Astrocyte (in vitro differentiated cells and primary cell): ENCODE measurements around the gene AIFM1. TPM values are rescaled to one million over a fixed set of nuclear protein-coding genes. Genes with fewer than 3 reads are reported as not detected.

Experiments
- DNase-seq: peaks from one replicate; pipeline ENCODE4 v3.0.0-alpha.2; 2010; ENCODE audit warnings: low read depth
- FAIRE-seq: peaks from 2 replicates; lab custom pipeline; 2011; peaks lifted over from hg19 to GRCh38; lab: Jason Lieb, UNC
- H2AFZ ChIP-seq: 2 replicates; pipeline ENCODE4 v1.6.0; 2012; ENCODE audit warnings: low read depth, low read length, inconsistent platforms
- H3K27ac ChIP-seq: 2 replicates; pipeline ENCODE4 v1.5.1; 2011; ENCODE audit warnings: low read depth, low read length, inconsistent platforms
- H3K27me3 ChIP-seq: 2 replicates; pipeline ENCODE4 v1.6.0; 2011; ENCODE audit warnings: low read length, inconsistent platforms; ENCODE audit not compliant: insufficient read depth
- H3K36me3 ChIP-seq: 2 replicates; pipeline ENCODE4 v1.5.1; 2011; ENCODE audit warnings: low read length, inconsistent platforms; ENCODE audit not compliant: insufficient read depth
- H3K4me1 ChIP-seq: 2 replicates; pipeline ENCODE4 v1.5.1; 2011; ENCODE audit warnings: low read length, inconsistent platforms; ENCODE audit not compliant: insufficient read depth
- H3K4me2 ChIP-seq: 2 replicates; pipeline ENCODE4 v1.6.0; 2012; ENCODE audit warnings: low read length, inconsistent platforms
- H3K4me3 ChIP-seq: 2 replicates; pipeline ENCODE4 v1.5.1; 2011; ENCODE audit warnings: low read depth, mild to moderate bottlenecking, low read length, inconsistent platforms; ENCODE audit not compliant: insufficient read depth
- H3K79me2 ChIP-seq: 2 replicates; pipeline ENCODE4 v1.6.0; 2012; ENCODE audit warnings: mild to moderate bottlenecking, low read length, inconsistent platforms; ENCODE audit not compliant: insufficient read depth
- H3K9ac ChIP-seq: 2 replicates; pipeline ENCODE4 v1.6.0; 2012; ENCODE audit warnings: mild to moderate bottlenecking, low read length, inconsistent platforms
- H3K9me3 ChIP-seq: 2 replicates; pipeline ENCODE4 v1.5.1; 2012; ENCODE audit warnings: low read depth, mild to moderate bottlenecking, low read length, inconsistent platforms; ENCODE audit not compliant: insufficient read depth
- H4K20me1 ChIP-seq: 2 replicates; pipeline ENCODE4 v1.6.0; 2012; ENCODE audit warnings: low read length, inconsistent platforms; ENCODE audit not compliant: insufficient read depth
- H3K27ac Mint-ChIP-seq: one replicate; pipeline ENCODE4 v1.8.0; 2021; ENCODE audit warnings: mild to moderate bottlenecking, mixed read lengths; ENCODE audit not compliant: unreplicated experiment
- H3K27me3 Mint-ChIP-seq: one replicate; pipeline ENCODE4 v1.8.0; 2021; ENCODE audit warnings: low read depth, mixed read lengths; ENCODE audit not compliant: unreplicated experiment
- H3K36me3 Mint-ChIP-seq: one replicate; pipeline ENCODE4 v1.8.0; 2021; ENCODE audit warnings: low read depth, mixed read lengths; ENCODE audit not compliant: unreplicated experiment
- H3K4me1 Mint-ChIP-seq: one replicate; pipeline ENCODE4 v1.8.0; 2021; ENCODE audit warnings: low read depth, mixed read lengths; ENCODE audit not compliant: unreplicated experiment
- H3K4me3 Mint-ChIP-seq: one replicate; pipeline ENCODE4 v1.8.0; 2021; ENCODE audit warnings: mild to moderate bottlenecking, moderate library complexity, mixed read lengths; ENCODE audit not compliant: unreplicated experiment
- H3K9me3 Mint-ChIP-seq: one replicate; pipeline ENCODE4 v1.8.0; 2021; ENCODE audit warnings: mild to moderate bottlenecking, mixed read lengths; ENCODE audit not compliant: unreplicated experiment
- EZH2 ChIP-seq: IDR thresholded peaks from 2 replicates; pipeline ENCODE4 v1.6.1; 2012; ENCODE audit warnings: mild to moderate bottlenecking, low read length, inconsistent platforms; ENCODE audit not compliant: insufficient read depth
- total RNA-seq: library from RNA; stranded (reverse); gene quantifications from 2 replicates; pipeline ENCODE4 v1.2.1, GENCODE V29; 2021
- TF ChIP-seq, protein P1 (sequence below): IDR thresholded peaks from 2 replicates; pipeline ENCODE4 v1.5.1; 2011; ENCODE audit warnings: low read depth, mild to moderate bottlenecking, inconsistent platforms, low read length, moderate library complexity; ENCODE audit not compliant: insufficient read depth

The AIFM1 gene
- total RNA-seq, 1 donor from 2014 or later: 38.1 TPM

DNA sequence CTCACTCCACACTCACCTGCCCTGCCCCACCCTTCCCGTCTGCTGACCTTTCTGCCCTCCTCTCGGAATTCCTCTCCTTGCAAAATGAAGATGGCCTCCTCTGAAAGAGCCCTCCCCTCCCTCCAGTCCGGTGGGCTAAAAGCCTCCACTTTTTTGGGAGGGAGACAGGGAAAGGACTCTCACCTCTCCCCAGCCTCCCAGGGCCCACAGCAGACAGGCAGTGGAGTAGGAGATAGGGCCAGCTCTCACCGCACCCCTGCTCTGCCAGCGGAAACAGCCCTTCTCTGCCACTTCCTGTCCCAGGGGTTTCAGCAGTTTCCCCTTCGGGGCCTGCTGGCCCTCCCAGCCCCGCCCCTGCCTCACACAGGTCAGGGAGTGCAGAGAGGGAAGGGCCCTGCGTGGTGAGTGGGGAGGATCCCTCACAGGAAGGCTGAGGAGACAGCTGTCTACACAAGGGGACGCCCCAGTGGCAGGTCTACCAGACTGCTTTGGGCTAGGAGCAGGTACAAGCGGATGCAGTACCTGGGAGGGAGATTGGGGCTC, 73.6 kb downstream of the AIFM1 start:
- Histone ChIP-seq H3K27me3 (no peaks in the 10 kb centered on the region), H2AFZ (no peak overlapping the region), H4K20me1 (peaks cover 23% of the 10 kb centered on the region), H3K79me2 (peaks cover 18% of the 10 kb centered on the region), H3K4me3 (no peak overlapping the region), H3K4me2 (no peak overlapping the region), H3K9me3 (no peaks in the 10 kb centered on the region), H3K9ac (no peak overlapping the region), H3K36me3 (no peaks in the 10 kb centered on the region), H3K4me1 (no peaks in the 10 kb centered on the region), H3K27ac (no peak overlapping the region)
- TF ChIP-seq, protein P1, sequence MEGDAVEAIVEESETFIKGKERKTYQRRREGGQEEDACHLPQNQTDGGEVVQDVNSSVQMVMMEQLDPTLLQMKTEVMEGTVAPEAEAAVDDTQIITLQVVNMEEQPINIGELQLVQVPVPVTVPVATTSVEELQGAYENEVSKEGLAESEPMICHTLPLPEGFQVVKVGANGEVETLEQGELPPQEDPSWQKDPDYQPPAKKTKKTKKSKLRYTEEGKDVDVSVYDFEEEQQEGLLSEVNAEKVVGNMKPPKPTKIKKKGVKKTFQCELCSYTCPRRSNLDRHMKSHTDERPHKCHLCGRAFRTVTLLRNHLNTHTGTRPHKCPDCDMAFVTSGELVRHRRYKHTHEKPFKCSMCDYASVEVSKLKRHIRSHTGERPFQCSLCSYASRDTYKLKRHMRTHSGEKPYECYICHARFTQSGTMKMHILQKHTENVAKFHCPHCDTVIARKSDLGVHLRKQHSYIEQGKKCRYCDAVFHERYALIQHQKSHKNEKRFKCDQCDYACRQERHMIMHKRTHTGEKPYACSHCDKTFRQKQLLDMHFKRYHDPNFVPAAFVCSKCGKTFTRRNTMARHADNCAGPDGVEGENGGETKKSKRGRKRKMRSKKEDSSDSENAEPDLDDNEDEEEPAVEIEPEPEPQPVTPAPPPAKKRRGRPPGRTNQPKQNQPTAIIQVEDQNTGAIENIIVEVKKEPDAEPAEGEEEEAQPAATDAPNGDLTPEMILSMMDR: no peak
- no peak for TF ChIP-seq EZH2
- Mint-ChIP-seq H3K36me3 (peaks cover 2% of the 10 kb centered on the region), H3K27me3 (no peaks in the 10 kb centered on the region), H3K4me3 (no peak overlapping the region), H3K9me3 (no peaks in the 10 kb centered on the region), H3K4me1 (peaks cover 5% of the 10 kb centered on the region), H3K27ac (no peak overlapping the region)
- FAIRE-seq (no peak), DNase-seq (no peak)

GRCh38 chrX:130090364-130090763, 75.3 kb downstream of the AIFM1 start:
- FAIRE-seq: no peak
- H3K27me3 Mint-ChIP-seq: no peaks in the 10 kb centered on the region
- no peak overlapping the region for H3K9ac ChIP-seq
- H2AFZ ChIP-seq: no peak overlapping the region
- no peaks in the 10 kb centered on the region for H3K36me3 ChIP-seq
- no peak overlapping the region for H3K4me3 ChIP-seq
- no peak overlapping the region for H3K4me2 ChIP-seq
- no peak for DNase-seq
- TF ChIP-seq, protein P1: no peak
- TF ChIP-seq EZH2: no peak
- H3K4me1 ChIP-seq: peaks cover 5% of the 10 kb centered on the region
- H3K27ac Mint-ChIP-seq: no peak overlapping the region
- peaks cover 28% of the 10 kb centered on the region for H4K20me1 ChIP-seq
- no peak overlapping the region for H3K4me3 Mint-ChIP-seq
- peaks cover 22% of the 10 kb centered on the region for H3K79me2 ChIP-seq
- H3K9me3 Mint-ChIP-seq: no peaks in the 10 kb centered on the region
- H3K36me3 Mint-ChIP-seq: peaks cover 2% of the 10 kb centered on the region
- peaks cover 10% of the 10 kb centered on the region for H3K4me1 Mint-ChIP-seq
- no peak overlapping the region for H3K27ac ChIP-seq
- no peaks in the 10 kb centered on the region for H3K27me3 ChIP-seq
- no peaks in the 10 kb centered on the region for H3K9me3 ChIP-seq

GRCh38 chrX:130086447-130087206, 79.0 kb downstream of the AIFM1 start:
- Histone ChIP-seq H3K9ac (no peak overlapping the region), H3K27ac (no peak overlapping the region), H2AFZ (no peak overlapping the region), H4K20me1 (peaks cover 41% of the 10 kb centered on the region), H3K79me2 (peaks cover 34% of the 10 kb centered on the region), H3K36me3 (no peaks in the 10 kb centered on the region), H3K27me3 (no peaks in the 10 kb centered on the region), H3K4me1 (peaks cover 8% of the 10 kb centered on the region), H3K4me2 (no peak overlapping the region), H3K4me3 (no peak overlapping the region), H3K9me3 (no peaks in the 10 kb centered on the region)
- TF ChIP-seq, protein P1: no peak
- TF ChIP-seq EZH2: no peak
- FAIRE-seq: no peak
- H3K36me3 Mint-ChIP-seq: peaks cover 2% of the 10 kb centered on the region
- no peak for DNase-seq
- peaks cover 35% of the 10 kb centered on the region for H3K4me1 Mint-ChIP-seq
- no peak overlapping the region for H3K4me3 Mint-ChIP-seq
- no peaks in the 10 kb centered on the region for H3K9me3 Mint-ChIP-seq
- H3K27ac Mint-ChIP-seq: no peak overlapping the region
- no peaks in the 10 kb centered on the region for H3K27me3 Mint-ChIP-seq
